Esophagus muscularis mucosa (tissue), 4 donors: ENCODE results near the gene GDF15. TPM values are rescaled to one million over a fixed set of nuclear protein-coding genes. Genes with fewer than 3 reads are reported as not detected.
A peak's percentile ranks its signal among the peaks of the same experiment; 100 is the strongest.
"Not testable (repeated sequence)": the region's sequence is repeated elsewhere in the genome, so short reads cannot be mapped to it uniquely, and the experiment has no call there.

ENCODE experiments used
- DNase-seq: peaks from one replicate; pipeline ENCODE4 v3.0.0-alpha.2; 2017; ENCODE audit errors: extremely low spot score
- H3K27ac ChIP-seq, 4 donors: fragments of 200-600 bp; sonication (generic); replicated peaks in 1 of 4; 1 replicate in 3 of 4; 2 replicates in 1 of 4; pipeline ENCODE4 v1.5.1; 2016 to 2019; ENCODE audit warnings: mild to moderate bottlenecking in 1 of 4
- H3K27me3 ChIP-seq, 4 donors: fragments of 200-600 bp; sonication (generic); one replicate each; pipeline versions ENCODE4 v1.5.1 to v1.6.0; 2016 to 2019
- H3K36me3 ChIP-seq, 4 donors: fragments of 200-600 bp; sonication (generic); one replicate each; pipeline ENCODE4 v1.5.1; 2016 to 2019
- H3K4me1 ChIP-seq, 4 donors: fragments of 200-600 bp; sonication (generic); one replicate each; pipeline ENCODE4 v1.5.1; 2016 to 2019
- H3K4me3 ChIP-seq, 4 donors: fragments of 200-600 bp; sonication (generic); 1 replicate in 2 of 4; 2 replicates in 2 of 4; pipeline ENCODE4 v1.5.1; 2016 to 2019; ENCODE audit warnings: mild to moderate bottlenecking in 4 of 4, moderate library complexity in 1 of 4
- H3K9me3 ChIP-seq, 4 donors: fragments of 200-600 bp; sonication (generic); 1 replicate in 3 of 4; 2 replicates in 1 of 4; pipeline ENCODE4 v1.5.1; 2016 to 2019
- EP300 ChIP-seq: sonication (generic); formaldehyde crosslinking; IDR thresholded peaks from one replicate; pipeline ENCODE4 v1.6.1; 2017; ENCODE audit warnings: antibody characterized with exemption
- POLR2A ChIP-seq: fragments of 450-650 bp; IDR thresholded peaks from one replicate; pipeline ENCODE4 v1.6.1; 2017; ENCODE audit warnings: antibody characterized with exemption, moderate library complexity, mild to moderate bottlenecking, low read depth
- POLR2AphosphoS5 ChIP-seq, 2 donors: sonication (generic); formaldehyde crosslinking; IDR thresholded peaks; one replicate each; pipeline ENCODE4 v1.6.1; 2017; ENCODE audit warnings: antibody characterized with exemption in 2 of 2
- WGBS: methylation state at CpG from one replicate; pipeline ENCODE4 v1.1.5; 2018; 5-methylcytosine and 5-hydroxymethylcytosine counted together
- intact Hi-C: fragments of 100-400 bp; cut with DNase I; formaldehyde crosslinking; loops from one replicate; pipeline ENCODE4 v1.15.1; 2023
- total RNA-seq, 4 donors: library from RNA; depleted of rRNA; stranded (reverse); fragments of >200 nt; gene quantifications; one replicate each; pipeline versions ENCODE4 v1.1.0 to v1.2.1, GENCODE V29; 2016
- TF ChIP-seq, protein P1 (sequence below), 3 experiments: fragments of 200-600 bp in 2 of 3; fragments of 450-650 bp in 1 of 3; sonication (generic) in 2 of 3; IDR thresholded peaks; one replicate each; pipeline ENCODE4 v1.5.1; 2017 to 2019; ENCODE audit warnings: antibody characterized with exemption in 3 of 3, mild to moderate bottlenecking in 2 of 3, moderate library complexity in 1 of 3

GDF15 gene
- total RNA-seq, 4 donors from 2014 or later, result 1.6 to 5.6 (median 3.8) TPM

GRCh38 chr19:18363787-18364186, 22.2 kb upstream of the GDF15 start:
- DNase-seq, result no peak

DNA sequence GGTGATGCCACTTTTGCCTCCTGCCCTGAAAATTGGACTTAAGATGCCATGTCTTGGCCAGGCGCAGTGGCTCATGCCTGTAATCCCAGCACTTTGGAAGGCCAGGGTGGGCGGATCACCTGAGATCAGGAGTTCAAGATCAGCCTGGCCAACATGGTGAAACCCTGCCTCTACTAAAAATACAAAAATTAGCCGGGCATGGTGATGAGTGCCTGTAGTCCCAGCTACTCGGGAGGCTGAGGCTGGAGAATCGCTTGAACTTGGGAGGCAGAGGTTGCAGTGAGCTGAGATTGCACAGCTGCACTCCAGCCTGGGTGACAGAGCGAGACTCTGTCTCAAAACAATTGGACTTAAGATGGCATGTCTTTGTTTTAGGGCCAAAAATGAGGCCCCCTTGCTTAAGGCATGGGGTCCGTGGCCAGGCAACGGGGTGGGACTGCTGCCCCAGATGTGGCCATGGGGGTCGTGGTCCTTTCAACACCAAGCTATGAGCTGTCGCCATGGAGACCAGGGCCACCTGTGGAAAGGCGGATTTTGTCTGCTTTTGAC, 21.6 kb upstream of the GDF15 start:
- Histone ChIP-seq H3K4me3 (peak overlapping the region in 3 of 4 donors; percentile 5 to 13 (median 8)), H3K27ac (peak overlapping the region; percentile 12 to 78 (median 69)), H3K36me3 (peaks cover 0 to 45% (median 39%) of the 10 kb centered on the region in 4 donors), H3K4me1 (peaks cover 14 to 24% (median 19%) of the 10 kb centered on the region in 4 donors)
- intact Hi-C loops, H3K9me3 ChIP-seq, H3K27me3 ChIP-seq, DNase-seq: not testable (repeated sequence)
- 58% methylated on average over 9 of the region's 11 CpGs for WGBS

More at GRCh38 chr19:18363787-18364186, 22.2 kb upstream of the GDF15 start:
- peak overlapping the region in 2 of 4 donors; percentile 68 to 78 for H3K27ac ChIP-seq
- peaks cover 0 to 51% (median 44%) of the 10 kb centered on the region in 4 donors for H3K36me3 ChIP-seq
- no peaks in the 10 kb centered on the region for H3K27me3 ChIP-seq
- no peak overlapping the region for H3K4me3 ChIP-seq
- intact Hi-C loops, result no loop called here
- no peak for TF ChIP-seq POLR2A
- TF ChIP-seq POLR2AphosphoS5 (IDR thresholded peaks at IDR 0.05), result no peak
- TF ChIP-seq, protein P1, sequence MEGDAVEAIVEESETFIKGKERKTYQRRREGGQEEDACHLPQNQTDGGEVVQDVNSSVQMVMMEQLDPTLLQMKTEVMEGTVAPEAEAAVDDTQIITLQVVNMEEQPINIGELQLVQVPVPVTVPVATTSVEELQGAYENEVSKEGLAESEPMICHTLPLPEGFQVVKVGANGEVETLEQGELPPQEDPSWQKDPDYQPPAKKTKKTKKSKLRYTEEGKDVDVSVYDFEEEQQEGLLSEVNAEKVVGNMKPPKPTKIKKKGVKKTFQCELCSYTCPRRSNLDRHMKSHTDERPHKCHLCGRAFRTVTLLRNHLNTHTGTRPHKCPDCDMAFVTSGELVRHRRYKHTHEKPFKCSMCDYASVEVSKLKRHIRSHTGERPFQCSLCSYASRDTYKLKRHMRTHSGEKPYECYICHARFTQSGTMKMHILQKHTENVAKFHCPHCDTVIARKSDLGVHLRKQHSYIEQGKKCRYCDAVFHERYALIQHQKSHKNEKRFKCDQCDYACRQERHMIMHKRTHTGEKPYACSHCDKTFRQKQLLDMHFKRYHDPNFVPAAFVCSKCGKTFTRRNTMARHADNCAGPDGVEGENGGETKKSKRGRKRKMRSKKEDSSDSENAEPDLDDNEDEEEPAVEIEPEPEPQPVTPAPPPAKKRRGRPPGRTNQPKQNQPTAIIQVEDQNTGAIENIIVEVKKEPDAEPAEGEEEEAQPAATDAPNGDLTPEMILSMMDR (IDR thresholded peaks at IDR 0.05), result no peak
- no peak for TF ChIP-seq EP300
- WGBS, result 86% methylated on average over 6 of the region's 6 CpGs
- peaks cover 14 to 24% (median 19%) of the 10 kb centered on the region in 4 donors for H3K4me1 ChIP-seq
- no peaks in the 10 kb centered on the region for H3K9me3 ChIP-seq

DNA sequence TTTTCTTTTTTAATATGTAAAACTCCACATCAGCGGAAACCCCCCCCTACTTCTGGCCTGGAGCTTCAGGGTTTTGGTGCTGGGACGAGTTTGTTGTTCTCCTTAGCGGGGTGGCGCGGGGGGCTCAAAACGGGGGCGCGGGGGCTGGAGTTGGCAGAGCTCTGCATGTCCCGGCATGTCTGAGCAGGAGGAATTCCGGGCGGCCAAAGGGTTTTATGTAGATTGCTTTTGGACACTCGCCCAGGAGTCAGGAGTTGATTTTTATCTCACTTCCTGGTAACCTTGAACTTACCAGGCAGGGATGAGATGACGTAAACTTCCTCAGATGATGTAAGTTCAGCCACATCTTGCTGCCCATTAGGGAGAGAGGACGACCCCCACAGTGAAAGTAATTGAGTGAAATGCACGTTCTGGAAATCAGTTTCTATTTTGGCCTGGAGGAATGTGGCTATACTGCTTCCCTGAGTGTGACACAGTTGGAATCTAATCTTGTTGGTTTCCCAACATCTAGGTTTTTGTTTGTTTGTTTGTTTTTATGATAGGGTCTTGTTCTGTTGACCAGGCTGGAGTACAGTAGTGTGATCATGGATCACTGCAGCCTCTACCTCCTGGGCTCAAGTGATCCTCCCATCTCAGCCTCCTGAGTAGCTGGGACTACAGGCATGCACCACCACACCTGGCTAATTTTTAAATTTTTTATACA, 21.0 kb upstream of the GDF15 start:
- Histone ChIP-seq H3K27ac (peak overlapping the region; percentile 12 to 78 (median 69)), H3K36me3 (peaks cover 0 to 39% (median 34%) of the 10 kb centered on the region in 4 donors), H3K27me3 (no peaks in the 10 kb centered on the region), H3K4me1 (peaks cover 14 to 24% (median 19%) of the 10 kb centered on the region in 4 donors), H3K9me3 (no peaks in the 10 kb centered on the region), H3K4me3 (peak overlapping the region in 3 of 4 donors; percentile 5 to 13 (median 8))
- TF ChIP-seq, protein P1 (IDR thresholded peaks at IDR 0.05), result no peak
- peak; percentile 59 to 61 for TF ChIP-seq POLR2AphosphoS5 (IDR thresholded peaks at IDR 0.05)
- WGBS, result 13% methylated on average over 14 of the region's 15 CpGs
- intact Hi-C loops, result no loop called here
- DNase-seq, result no peak

GRCh38 chr19:18366021-18366435, 19.9 kb upstream of the GDF15 start:
- H3K27me3 ChIP-seq, result no peaks in the 10 kb centered on the region
- H3K27ac ChIP-seq, result peak overlapping the region in 3 of 4 donors; percentile 12 to 78 (median 68)
- TF ChIP-seq POLR2A (no peak), POLR2AphosphoS5 (IDR thresholded peaks at IDR 0.05) (no peak), EP300 (no peak)
- TF ChIP-seq, protein P1 (IDR thresholded peaks at IDR 0.05), result no peak
- peaks cover 0 to 29% (median 23%) of the 10 kb centered on the region in 4 donors for H3K36me3 ChIP-seq
- peaks cover 14 to 24% (median 19%) of the 10 kb centered on the region in 4 donors for H3K4me1 ChIP-seq
- DNase-seq, result no peak
- H3K4me3 ChIP-seq, result no peak overlapping the region
- H3K9me3 ChIP-seq, result no peaks in the 10 kb centered on the region
- WGBS, result 81% methylated on average over 2 of the region's 2 CpGs
- intact Hi-C loops, result no loop called here

- intact Hi-C loops, result no loop called here
- peaks cover 22 to 25% (median 24%) of the 10 kb centered on the region in 4 donors for H3K4me1 ChIP-seq
- no peak for DNase-seq
- no peak overlapping the region for H3K4me3 ChIP-seq
- H3K9me3 ChIP-seq, result no peaks in the 10 kb centered on the region
- 90% methylated on average over 12 of the region's 15 CpGs for WGBS
- H3K27me3 ChIP-seq, result no peaks in the 10 kb centered on the region
- peaks cover 0 to 3% (median 2%) of the 10 kb centered on the region in 4 donors for H3K36me3 ChIP-seq
- TF ChIP-seq POLR2A (no peak), POLR2AphosphoS5 (IDR thresholded peaks at IDR 0.05) (no peak), EP300 (no peak)
- TF ChIP-seq, protein P1 (IDR thresholded peaks at IDR 0.05), result no peak
- no peak overlapping the region for H3K27ac ChIP-seq
Measured at GRCh38 chr19:18368504-18369222, 17.3 kb upstream of the GDF15 start.
